M059J (cell line): Measurements from ENCODE around the gene DENND6B. TPM values are rescaled to one million over a fixed set of nuclear protein-coding genes. Genes with fewer than 3 reads are reported as not detected.
"Not testable (repeated sequence)": the region's sequence is repeated elsewhere in the genome, so short reads cannot be mapped to it uniquely, and the experiment has no call there.

Experiments used
- DNase-seq: peaks from one replicate; pipeline ENCODE4 v3.0.0-alpha.2; 2012; ENCODE audit warnings: low read depth
- total RNA-seq: library from RNA; depleted of rRNA; stranded (reverse); fragments of >200 nt; shearing (Covaris generic); gene quantifications from 2 replicates; pipeline ENCODE4 v1.2.3, GENCODE V29; 2014; rRNA removed

Gene DENND6B
- total RNA-seq = 0.20 and 0.71 TPM in 2 replicates

- DNase-seq = peak; percentile 70
These were observed at the start of gene DENND6B for GRCh38 chr22:50326956-50327710. TSS of gene DENND6B (minus strand) at chr22:50327012. CDS start at chr22:50326988, 24 bp downstream.

- DNase-seq = no peak
These were observed 49.4 kb upstream of the DENND6B start for GRCh38 chr22:50376085-50376651.

GRCh38 chr22:50371101-50371648 is 44.4 kb upstream of the DENND6B start:
- no peak for DNase-seq

GRCh38 chr22:50367778-50368500 is 41.1 kb upstream of the DENND6B start:
- no peak for DNase-seq

- not testable (repeated sequence) for DNase-seq
These were observed 37.0 kb upstream of the DENND6B start for GRCh38 chr22:50363803-50364194.

- DNase-seq = no peak
These were observed 36.5 kb upstream of the DENND6B start for GRCh38 chr22:50363166-50363802.

GRCh38 chr22:50361688-50362087 is 34.9 kb upstream of the DENND6B start:
- DNase-seq = peak; percentile 6

GRCh38 chr22:50361222-50361621 is 34.4 kb upstream of the DENND6B start:
- no peak for DNase-seq

- no peak for DNase-seq
These were observed 33.8 kb upstream of the DENND6B start for GRCh38 chr22:50360578-50360977.

- DNase-seq = no peak
These were observed 30.9 kb upstream of the DENND6B start for GRCh38 chr22:50357756-50358155.

- DNase-seq = no peak
These were observed 30.4 kb upstream of the DENND6B start for GRCh38 chr22:50357222-50357621.

- no peak for DNase-seq
These were observed 29.4 kb upstream of the DENND6B start for GRCh38 chr22:50356186-50356585.

- no peak for DNase-seq
These were observed 21.2 kb upstream of the DENND6B start for GRCh38 chr22:50348058-50348457.

GRCh38 chr22:50347157-50347556 is 20.3 kb upstream of the DENND6B start:
- DNase-seq = no peak

- no peak for DNase-seq
These were observed 19.7 kb upstream of the DENND6B start for GRCh38 chr22:50346470-50346869.

- DNase-seq = no peak
These were observed 16.7 kb upstream of the DENND6B start for GRCh38 chr22:50343541-50343935.

GRCh38 chr22:50342651-50343540 is 16.1 kb upstream of the DENND6B start, which contains the start of gene PPP6R2:
TSS of gene PPP6R2 (plus strand) at chr22:50343327. CDS start at chr22:50393909, 50,582 bp downstream.
- DNase-seq = peak; percentile 56

GRCh38 chr22:50341977-50342650 is 15.3 kb upstream of the DENND6B start:
- peak; percentile 83 for DNase-seq

GRCh38 chr22:50339945-50340879 is 13.4 kb upstream of the DENND6B start:
- DNase-seq = no peak
